HepG2 (cell line): ENCODE measurements around the gene THRAP3. TPM values are rescaled to one million over a fixed set of nuclear protein-coding genes. Genes with fewer than 3 reads are reported as not detected.
A peak's percentile ranks its signal among the peaks of the same experiment; 100 is the strongest.

Source experiments
- ATF4 ChIP-seq, 2 experiments: fragments of 450-650 bp in 1 of 2; sonication (generic) in 1 of 2; formaldehyde crosslinking; IDR thresholded peaks; 2 replicates each; pipeline versions ENCODE4 v1.5.0 to v1.8.0; 2020 to 2022; ENCODE audit warnings: mild to moderate bottlenecking in 1 of 2, missing genetic modification reagents in 1 of 2
- EP300 ChIP-seq, 3 experiments: sonication (generic) in 1 of 3; formaldehyde crosslinking in 1 of 3; IDR thresholded peaks; 2 replicates each; pipeline versions ENCODE4 v1.5.1 to v1.6.1; 2011 to 2020; ENCODE audit warnings: low read depth in 2 of 3, low read length in 2 of 3, borderline replicate concordance in 1 of 3, improper control_type of control experiment in 1 of 3, mild to moderate bottlenecking in 1 of 3, missing genetic modification reagents in 1 of 3, moderate library complexity in 1 of 3
- FOXM1 ChIP-seq: sonication (generic); formaldehyde crosslinking; IDR thresholded peaks from 2 replicates; pipeline ENCODE4 v1.5.0; 2020; ENCODE audit warnings: missing genetic modification reagents
- KMT2A ChIP-seq: sonication (generic); formaldehyde crosslinking; IDR thresholded peaks from 2 replicates; pipeline ENCODE4 v1.4.0; 2020; ENCODE audit warnings: missing genetic modification reagents
- MTA1 ChIP-seq: sonication (generic); formaldehyde crosslinking; IDR thresholded peaks from 2 replicates; pipeline ENCODE4 v1.4.0; 2020; ENCODE audit warnings: missing genetic modification reagents, mild to moderate bottlenecking, borderline replicate concordance
- PAXIP1 ChIP-seq: sonication (generic); formaldehyde crosslinking; conservative IDR thresholded peaks from 2 replicates; pipeline ENCODE4 v1.4.0; 2020; ENCODE audit warnings: mild to moderate bottlenecking, missing genetic modification reagents, moderate library complexity
- POLR2AphosphoS5 ChIP-seq: IDR thresholded peaks from 2 replicates; pipeline ENCODE4 v1.6.1; 2012; ENCODE audit warnings: low read depth, low read length
- ZBTB7A ChIP-seq: sonication (generic); formaldehyde crosslinking; IDR thresholded peaks from 2 replicates; pipeline ENCODE4 v1.8.0; 2022; ENCODE audit warnings: mild to moderate bottlenecking, missing genetic modification reagents
- ZNF17 ChIP-seq: sonication (generic); formaldehyde crosslinking; IDR thresholded peaks from 2 replicates; pipeline ENCODE4 v1.5.0; 2020; ENCODE audit warnings: mild to moderate bottlenecking, missing genetic modification reagents
- ZNF337 ChIP-seq: sonication (generic); formaldehyde crosslinking; IDR thresholded peaks from 2 replicates; pipeline ENCODE4 v1.5.1; 2020; ENCODE audit warnings: missing genetic modification reagents, low read depth, mild to moderate bottlenecking, borderline replicate concordance
- ZNF354B ChIP-seq: sonication (generic); formaldehyde crosslinking; IDR thresholded peaks from 2 replicates; pipeline ENCODE4 v1.8.0; 2022; ENCODE audit warnings: mild to moderate bottlenecking, missing genetic modification reagents
- ZNF629 ChIP-seq: sonication (generic); formaldehyde crosslinking; conservative IDR thresholded peaks from 2 replicates; pipeline ENCODE4 v1.5.0; 2020; ENCODE audit warnings: missing genetic modification reagents
- ZNF891 ChIP-seq: sonication (generic); formaldehyde crosslinking; IDR thresholded peaks from 2 replicates; pipeline ENCODE4 v1.5.0; 2020; ENCODE audit warnings: mild to moderate bottlenecking, missing genetic modification reagents
- ZSCAN30 ChIP-seq: sonication (generic); formaldehyde crosslinking; IDR thresholded peaks from 2 replicates; pipeline ENCODE4 v1.5.0; 2020; ENCODE audit warnings: mild to moderate bottlenecking, missing genetic modification reagents
- polyA plus RNA-seq, 8 experiments: library from polyadenylated mRNA; depleted of rRNA in 3 of 8; stranded (reverse) in 7 of 8; unstranded in 1 of 8; fragments of >200 nt; fragmentation: Illumina TruSeq in 4 of 8; extraction: Trizol in 4 of 8; gene quantifications; 2 replicates each; pipeline versions ENCODE4 v1.2.1 to v1.2.3, GENCODE V29; 2011 to 2016; ENCODE audit warnings: low read depth in 4 of 8, missing spikeins in 1 of 8, mixed read lengths in 1 of 8; ENCODE audit not compliant: insufficient read depth in 1 of 8
- total RNA-seq, 5 experiments: library from RNA; depleted of rRNA; stranded (reverse); fragments of >200 nt; fragmentation: Illumina TruSeq; extraction: Trizol; gene quantifications; 2 replicates each; pipeline ENCODE4 v1.2.3, GENCODE V29; 2016; ENCODE audit warnings: low read depth in 1 of 5
- TF ChIP-seq, protein P1 (sequence below): IDR thresholded peaks from 2 replicates; pipeline ENCODE4 v1.6.1; 2016; ENCODE audit warnings: low read depth
- TF ChIP-seq, protein P2 (sequence below): sonication (generic); formaldehyde crosslinking; IDR thresholded peaks from 2 replicates; pipeline ENCODE4 v1.8.0; 2022; ENCODE audit warnings: mild to moderate bottlenecking, missing genetic modification reagents, moderate library complexity
- TF ChIP-seq, protein P3 (sequence below): sonication (generic); formaldehyde crosslinking; IDR thresholded peaks from 2 replicates; pipeline ENCODE4 v1.9.0; 2021; ENCODE audit warnings: missing genetic modification reagents, borderline replicate concordance
- TF ChIP-seq, protein P4 (sequence below): sonication (generic); formaldehyde crosslinking; IDR thresholded peaks from 2 replicates; pipeline ENCODE4 v1.8.1; 2023; ENCODE audit warnings: mild to moderate bottlenecking, missing genetic modification reagents

THRAP3 gene
- total and polyA plus RNA-seq, 2 of the 13 experiments (the other 11 are each of a cell fraction or from before 2014, with no cell fraction given): 45.0 to 92.6 TPM

GRCh38 chr1:36223996-36224536, at the start of gene THRAP3 (continued):
- TF ChIP-seq, protein P1, sequence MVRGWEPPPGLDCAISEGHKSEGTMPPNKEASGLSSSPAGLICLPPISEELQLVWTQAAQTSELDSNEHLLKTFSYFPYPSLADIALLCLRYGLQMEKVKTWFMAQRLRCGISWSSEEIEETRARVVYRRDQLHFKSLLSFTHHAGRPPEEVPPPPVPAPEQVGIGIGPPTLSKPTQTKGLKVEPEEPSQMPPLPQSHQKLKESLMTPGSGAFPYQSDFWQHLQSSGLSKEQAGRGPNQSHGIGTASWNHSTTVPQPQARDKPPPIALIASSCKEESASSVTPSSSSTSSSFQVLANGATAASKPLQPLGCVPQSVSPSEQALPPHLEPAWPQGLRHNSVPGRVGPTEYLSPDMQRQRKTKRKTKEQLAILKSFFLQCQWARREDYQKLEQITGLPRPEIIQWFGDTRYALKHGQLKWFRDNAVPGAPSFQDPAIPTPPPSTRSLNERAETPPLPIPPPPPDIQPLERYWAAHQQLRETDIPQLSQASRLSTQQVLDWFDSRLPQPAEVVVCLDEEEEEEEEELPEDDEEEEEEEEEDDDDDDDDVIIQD (CRISPR knock-in tag): peak; percentile 53; the same call in 1 of the 2 replicates
- no peak for TF ChIP-seq ZNF337 (CRISPR knock-in tag)
- 0 out of 2 replicates have a peak, but pooled peaks have one; percentile 51 for TF ChIP-seq ZNF354B
- no peak for TF ChIP-seq ZSCAN30 (CRISPR knock-in tag)
- TF ChIP-seq, protein P2, sequence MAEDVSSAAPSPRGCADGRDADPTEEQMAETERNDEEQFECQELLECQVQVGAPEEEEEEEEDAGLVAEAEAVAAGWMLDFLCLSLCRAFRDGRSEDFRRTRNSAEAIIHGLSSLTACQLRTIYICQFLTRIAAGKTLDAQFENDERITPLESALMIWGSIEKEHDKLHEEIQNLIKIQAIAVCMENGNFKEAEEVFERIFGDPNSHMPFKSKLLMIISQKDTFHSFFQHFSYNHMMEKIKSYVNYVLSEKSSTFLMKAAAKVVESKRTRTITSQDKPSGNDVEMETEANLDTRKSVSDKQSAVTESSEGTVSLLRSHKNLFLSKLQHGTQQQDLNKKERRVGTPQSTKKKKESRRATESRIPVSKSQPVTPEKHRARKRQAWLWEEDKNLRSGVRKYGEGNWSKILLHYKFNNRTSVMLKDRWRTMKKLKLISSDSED (CRISPR knock-in tag): no peak
- TF ChIP-seq, protein P3, sequence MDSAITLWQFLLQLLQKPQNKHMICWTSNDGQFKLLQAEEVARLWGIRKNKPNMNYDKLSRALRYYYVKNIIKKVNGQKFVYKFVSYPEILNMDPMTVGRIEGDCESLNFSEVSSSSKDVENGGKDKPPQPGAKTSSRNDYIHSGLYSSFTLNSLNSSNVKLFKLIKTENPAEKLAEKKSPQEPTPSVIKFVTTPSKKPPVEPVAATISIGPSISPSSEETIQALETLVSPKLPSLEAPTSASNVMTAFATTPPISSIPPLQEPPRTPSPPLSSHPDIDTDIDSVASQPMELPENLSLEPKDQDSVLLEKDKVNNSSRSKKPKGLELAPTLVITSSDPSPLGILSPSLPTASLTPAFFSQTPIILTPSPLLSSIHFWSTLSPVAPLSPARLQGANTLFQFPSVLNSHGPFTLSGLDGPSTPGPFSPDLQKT (CRISPR knock-in tag): no peak; the same call in 1 of the 2 replicates
- peak; percentile 19 to 24; a peak in 2 of 4 replicates for TF ChIP-seq EP300 (IDR thresholded peaks at IDR 0.05; ENCODE audit: low read depth in 2 of 2, low read length in 2 of 2)
- TF ChIP-seq EP300 (CRISPR knock-in tag; IDR thresholded peaks at IDR 0.05; ENCODE audit: borderline replicate concordance): peak; percentile 57; the same call in 1 of the 2 replicates
- TF ChIP-seq ZBTB7A (CRISPR knock-in tag): no peak
- TF ChIP-seq MTA1 (CRISPR knock-in tag): 0 out of 2 replicates have a peak, but pooled peaks have one; percentile 11
- TF ChIP-seq ZNF17: no peak
- peak; percentile 16; the same call in 1 of the 2 replicates for TF ChIP-seq ZNF891 (CRISPR knock-in tag)
- peak; percentile 67 for TF ChIP-seq PAXIP1 (CRISPR knock-in tag)
- TF ChIP-seq POLR2AphosphoS5: peak; percentile 81
- peak; percentile 9; the same call in 1 of the 2 replicates for TF ChIP-seq FOXM1
- 0 out of 2 replicates have a peak, but pooled peaks have one; percentile 3 for TF ChIP-seq ZNF629 (CRISPR knock-in tag)
- peak; percentile 75 for TF ChIP-seq KMT2A (CRISPR knock-in tag)
- TF ChIP-seq, protein P4, sequence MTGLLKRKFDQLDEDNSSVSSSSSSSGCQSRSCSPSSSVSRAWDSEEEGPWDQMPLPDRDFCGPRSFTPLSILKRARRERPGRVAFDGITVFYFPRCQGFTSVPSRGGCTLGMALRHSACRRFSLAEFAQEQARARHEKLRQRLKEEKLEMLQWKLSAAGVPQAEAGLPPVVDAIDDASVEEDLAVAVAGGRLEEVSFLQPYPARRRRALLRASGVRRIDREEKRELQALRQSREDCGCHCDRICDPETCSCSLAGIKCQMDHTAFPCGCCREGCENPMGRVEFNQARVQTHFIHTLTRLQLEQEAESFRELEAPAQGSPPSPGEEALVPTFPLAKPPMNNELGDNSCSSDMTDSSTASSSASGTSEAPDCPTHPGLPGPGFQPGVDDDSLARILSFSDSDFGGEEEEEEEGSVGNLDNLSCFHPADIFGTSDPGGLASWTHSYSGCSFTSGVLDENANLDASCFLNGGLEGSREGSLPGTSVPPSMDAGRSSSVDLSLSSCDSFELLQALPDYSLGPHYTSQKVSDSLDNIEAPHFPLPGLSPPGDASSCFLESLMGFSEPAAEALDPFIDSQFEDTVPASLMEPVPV: peak; percentile 94
- peak in 1 of 2 experiments; percentile 73; a peak in 2 of 4 replicates for TF ChIP-seq ATF4 (CRISPR knock-in tag; IDR thresholded peaks at IDR 0.05)
